Neural cell (in vitro differentiated cells): Measurements from ENCODE around the gene EIF2D.

ENCODE experiments used
- EP300 ChIP-seq: fragments of 450-650 bp; conservative IDR thresholded peaks from 2 replicates; pipeline ENCODE4 v1.6.1; 2014; ENCODE audit warnings: antibody characterized with exemption, mild to moderate bottlenecking, moderate library complexity; ENCODE audit not compliant: poor library complexity, severe bottlenecking
- RAD21 ChIP-seq: fragments of 450-650 bp; conservative IDR thresholded peaks from 2 replicates; pipeline ENCODE4 v1.6.1; 2014; ENCODE audit warnings: antibody characterized with exemption, mild to moderate bottlenecking, moderate library complexity
- TAF1 ChIP-seq: IDR thresholded peaks from 2 replicates; pipeline ENCODE4 v1.6.1; 2012; ENCODE audit warnings: low read depth
- TF ChIP-seq, protein P1 (sequence below): IDR thresholded peaks from 2 replicates; pipeline ENCODE4 v1.6.1; 2012; ENCODE audit warnings: borderline replicate concordance
- TF ChIP-seq, protein P2 (sequence below): fragments of 450-650 bp; IDR thresholded peaks from 2 replicates; pipeline ENCODE4 v1.5.1; 2014; ENCODE audit warnings: antibody characterized with exemption, mild to moderate bottlenecking, moderate library complexity; ENCODE audit not compliant: poor library complexity, severe bottlenecking

GRCh38 chr1:206584683-206585082 is 27.6 kb downstream of the EIF2D start:
- no peak for TF ChIP-seq EP300
- TF ChIP-seq, protein P1, sequence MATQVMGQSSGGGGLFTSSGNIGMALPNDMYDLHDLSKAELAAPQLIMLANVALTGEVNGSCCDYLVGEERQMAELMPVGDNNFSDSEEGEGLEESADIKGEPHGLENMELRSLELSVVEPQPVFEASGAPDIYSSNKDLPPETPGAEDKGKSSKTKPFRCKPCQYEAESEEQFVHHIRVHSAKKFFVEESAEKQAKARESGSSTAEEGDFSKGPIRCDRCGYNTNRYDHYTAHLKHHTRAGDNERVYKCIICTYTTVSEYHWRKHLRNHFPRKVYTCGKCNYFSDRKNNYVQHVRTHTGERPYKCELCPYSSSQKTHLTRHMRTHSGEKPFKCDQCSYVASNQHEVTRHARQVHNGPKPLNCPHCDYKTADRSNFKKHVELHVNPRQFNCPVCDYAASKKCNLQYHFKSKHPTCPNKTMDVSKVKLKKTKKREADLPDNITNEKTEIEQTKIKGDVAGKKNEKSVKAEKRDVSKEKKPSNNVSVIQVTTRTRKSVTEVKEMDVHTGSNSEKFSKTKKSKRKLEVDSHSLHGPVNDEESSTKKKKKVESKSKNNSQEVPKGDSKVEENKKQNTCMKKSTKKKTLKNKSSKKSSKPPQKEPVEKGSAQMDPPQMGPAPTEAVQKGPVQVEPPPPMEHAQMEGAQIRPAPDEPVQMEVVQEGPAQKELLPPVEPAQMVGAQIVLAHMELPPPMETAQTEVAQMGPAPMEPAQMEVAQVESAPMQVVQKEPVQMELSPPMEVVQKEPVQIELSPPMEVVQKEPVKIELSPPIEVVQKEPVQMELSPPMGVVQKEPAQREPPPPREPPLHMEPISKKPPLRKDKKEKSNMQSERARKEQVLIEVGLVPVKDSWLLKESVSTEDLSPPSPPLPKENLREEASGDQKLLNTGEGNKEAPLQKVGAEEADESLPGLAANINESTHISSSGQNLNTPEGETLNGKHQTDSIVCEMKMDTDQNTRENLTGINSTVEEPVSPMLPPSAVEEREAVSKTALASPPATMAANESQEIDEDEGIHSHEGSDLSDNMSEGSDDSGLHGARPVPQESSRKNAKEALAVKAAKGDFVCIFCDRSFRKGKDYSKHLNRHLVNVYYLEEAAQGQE, result no peak
- TF ChIP-seq, protein P2, sequence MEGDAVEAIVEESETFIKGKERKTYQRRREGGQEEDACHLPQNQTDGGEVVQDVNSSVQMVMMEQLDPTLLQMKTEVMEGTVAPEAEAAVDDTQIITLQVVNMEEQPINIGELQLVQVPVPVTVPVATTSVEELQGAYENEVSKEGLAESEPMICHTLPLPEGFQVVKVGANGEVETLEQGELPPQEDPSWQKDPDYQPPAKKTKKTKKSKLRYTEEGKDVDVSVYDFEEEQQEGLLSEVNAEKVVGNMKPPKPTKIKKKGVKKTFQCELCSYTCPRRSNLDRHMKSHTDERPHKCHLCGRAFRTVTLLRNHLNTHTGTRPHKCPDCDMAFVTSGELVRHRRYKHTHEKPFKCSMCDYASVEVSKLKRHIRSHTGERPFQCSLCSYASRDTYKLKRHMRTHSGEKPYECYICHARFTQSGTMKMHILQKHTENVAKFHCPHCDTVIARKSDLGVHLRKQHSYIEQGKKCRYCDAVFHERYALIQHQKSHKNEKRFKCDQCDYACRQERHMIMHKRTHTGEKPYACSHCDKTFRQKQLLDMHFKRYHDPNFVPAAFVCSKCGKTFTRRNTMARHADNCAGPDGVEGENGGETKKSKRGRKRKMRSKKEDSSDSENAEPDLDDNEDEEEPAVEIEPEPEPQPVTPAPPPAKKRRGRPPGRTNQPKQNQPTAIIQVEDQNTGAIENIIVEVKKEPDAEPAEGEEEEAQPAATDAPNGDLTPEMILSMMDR, result no peak
- no peak for TF ChIP-seq TAF1
- TF ChIP-seq RAD21, result no peak
